Prostate gland (tissue), 2 donors: ENCODE data around the gene EMC9.

ENCODE experiments used
- CTCF ChIP-seq, 4 experiments: fragments of 200-600 bp in 2 of 4; fragments of 450-650 bp in 2 of 4; sonication (generic) in 2 of 4; IDR thresholded peaks; 1 replicate in 3 of 4; 2 replicates in 1 of 4; pipeline ENCODE4 v1.5.1; 2016 to 2019; ENCODE audit warnings: antibody characterized with exemption in 4 of 4, mild to moderate bottlenecking in 2 of 4, moderate library complexity in 2 of 4
- POLR2A ChIP-seq: fragments of 450-650 bp; IDR thresholded peaks from one replicate; pipeline ENCODE4 v1.6.1; 2016; ENCODE audit warnings: antibody characterized with exemption, mild to moderate bottlenecking

GRCh38 chr14:24132061-24132685 lies 9.2 kb downstream of the EMC9 start:
- no peak for TF ChIP-seq POLR2A
- TF ChIP-seq CTCF (IDR thresholded peaks at IDR 0.05): no peak
